SK-MEL-5 (cell line): ENCODE data around the gene RNF20. TPM values are rescaled to one million over a fixed set of nuclear protein-coding genes. Genes with fewer than 3 reads are reported as not detected.
"Not testable (repeated sequence)": the region's sequence is repeated elsewhere in the genome, so short reads cannot be mapped to it uniquely, and the experiment has no call there.

ENCODE experiments used
- DNase-seq: peaks from one replicate; pipeline ENCODE4 v3.0.0-alpha.2; 2016; ENCODE audit warnings: low read depth, low spot score
- in situ Hi-C: cut with HindIII; loops from 2 replicates; pipeline ENCODE4 v1.10.0; 2016; ENCODE audit warnings: low sequenced_read_pairs, high pct_unique_total_duplicates, low pct_unique_long_range_greater_than_20kb
- polyA plus RNA-seq, 2 experiments: library from polyadenylated mRNA; depleted of rRNA; stranded (reverse); fragments of >200 nt; gene quantifications; 2 replicates each; pipeline ENCODE4 v1.2.3, GENCODE V29; 2015
- total RNA-seq: library from RNA; depleted of rRNA; stranded (reverse); fragments of >200 nt; shearing (Covaris generic); gene quantifications from 2 replicates; pipeline ENCODE4 v1.2.3, GENCODE V29; 2014; rRNA removed

Gene RNF20
- total RNA-seq = 30.9 and 31.8 TPM in 2 replicates
- polyA plus RNA-seq (2015; cell fraction: cytosol; rRNA removed) = 30.4 and 41.0 TPM in 2 replicates
- 26.0 and 30.8 TPM in 2 replicates for polyA plus RNA-seq (2015; cell fraction: nucleus; rRNA removed)

- DNase-seq = peak; percentile 99
- in situ Hi-C loops = no loop called here
These were observed at the start of gene RNF20 for GRCh38 chr9:101533334-101534204. Gene RNF20, plus strand, starts transcription at chr9:101533853. Its CDS starts 1,571 bp downstream, at chr9:101535424.

GRCh38 chr9:101484046-101484445 is 49.6 kb upstream of the RNF20 start:
- in situ Hi-C loops = no loop called here
- DNase-seq = no peak

GRCh38 chr9:101485924-101486692 is 47.5 kb upstream of the RNF20 start:
- no peak for DNase-seq
- in situ Hi-C loops = no loop called here

- in situ Hi-C loops = no loop called here
- peak; percentile 43 for DNase-seq
These were observed 46.8 kb upstream of the RNF20 start for GRCh38 chr9:101486693-101487442.

- no peak for DNase-seq
These were observed 46.2 kb upstream of the RNF20 start for GRCh38 chr9:101487443-101487840.

GRCh38 chr9:101495810-101496209 is 37.8 kb upstream of the RNF20 start:
- in situ Hi-C loops = no loop called here
- DNase-seq = no peak

More at GRCh38 chr9:101487443-101487840, 46.2 kb upstream of the RNF20 start:
- in situ Hi-C loops = no loop called here

- in situ Hi-C loops = no loop called here
These were observed 35.3 kb upstream of the RNF20 start for GRCh38 chr9:101498323-101498722.

GRCh38 chr9:101504188-101504587 is 29.5 kb upstream of the RNF20 start:
- in situ Hi-C loops = no loop called here

More at GRCh38 chr9:101498323-101498722, 35.3 kb upstream of the RNF20 start:
- no peak for DNase-seq

GRCh38 chr9:101508211-101508610 is 25.4 kb upstream of the RNF20 start:
- DNase-seq = no peak
- in situ Hi-C loops = no loop called here

More at GRCh38 chr9:101504188-101504587, 29.5 kb upstream of the RNF20 start:
- DNase-seq = no peak

GRCh38 chr9:101509572-101509971 is 24.1 kb upstream of the RNF20 start:
- no peak for DNase-seq
- in situ Hi-C loops = no loop called here

- in situ Hi-C loops = no loop called here
- DNase-seq = no peak
These were observed 23.2 kb upstream of the RNF20 start for GRCh38 chr9:101510459-101510858.

- in situ Hi-C loops = no loop called here
- no peak for DNase-seq
These were observed 22.6 kb upstream of the RNF20 start for GRCh38 chr9:101511009-101511408.

GRCh38 chr9:101512116-101512515 is 21.5 kb upstream of the RNF20 start:
- no peak for DNase-seq
- in situ Hi-C loops = no loop called here

- in situ Hi-C loops = no loop called here
- no peak for DNase-seq
These were observed 20.3 kb upstream of the RNF20 start for GRCh38 chr9:101513351-101513750.

GRCh38 chr9:101514071-101514470 is 19.6 kb upstream of the RNF20 start:
- DNase-seq = no peak
- in situ Hi-C loops = no loop called here

- peak; percentile 22 for DNase-seq
- in situ Hi-C loops = no loop called here
These were observed 17.0 kb upstream of the RNF20 start for GRCh38 chr9:101516655-101517054.

GRCh38 chr9:101518489-101518888 is 15.2 kb upstream of the RNF20 start:
- in situ Hi-C loops = not testable (repeated sequence)

GRCh38 chr9:101524371-101524770 is 9.3 kb upstream of the RNF20 start:
- in situ Hi-C loops = no loop called here
- DNase-seq = no peak

More at GRCh38 chr9:101518489-101518888, 15.2 kb upstream of the RNF20 start:
- not testable (repeated sequence) for DNase-seq
